K562 (cell line): ENCODE results near the gene ACSM5. TPM values are rescaled to one million over a fixed set of nuclear protein-coding genes. Genes with fewer than 3 reads are reported as not detected.
"Not testable (repeated sequence)": the region's sequence is repeated elsewhere in the genome, so short reads cannot be mapped to it uniquely, and the experiment has no call there.

ENCODE experiments used
- ATAC-seq: fragments of 200-7000 bp; cut with Tn5 transposase; 3 replicates; pipeline ENCODE4 v1.9.1; 2020; ENCODE audit warnings: moderate library complexity
- BruUV-seq: library from RNA; stranded (reverse); fragments of 400-500 nt; replicated peaks from 2 replicates; lab custom pipeline; 2021; lab: Mats Ljungman, UMichigan
- CTCF ChIA-PET: fragments of 300-600 bp; formaldehyde crosslinking; extraction: SDS; loops from one replicate; lab custom pipeline; 2021; ENCODE audit warnings: low intra/inter-chr PET ratio; lab: Yijun Ruan, JAX
- POLR2A ChIA-PET: fragments of 300-600, 350-650 bp; sonication (Branson Sonifier 250); formaldehyde crosslinking; extraction: SDS; loops from one replicate; lab custom pipeline; 2021; ENCODE audit warnings: antibody characterized with exemption, inconsistent platforms; lab: Yijun Ruan, JAX
- DNase-seq, 4 experiments: peaks; one replicate each; pipeline versions ENCODE4 v3.0.0 to v3.0.0-alpha.2; 2011 to 2018; ENCODE audit warnings: low spot score in 3 of 4, mixed read lengths in 3 of 4; ENCODE audit errors: extremely low read depth in 1 of 4
- FAIRE-seq: peaks from 2 replicates; lab custom pipeline; 2011; peaks lifted over from hg19 to GRCh38; lab: Jason Lieb, UNC
- H2AFZ ChIP-seq: 2 replicates; pipeline ENCODE4 v1.6.0; 2011; ENCODE audit warnings: low read depth, low read length, control low read depth, inconsistent platforms
- H3K27ac ChIP-seq: fragments of 200-600 bp; 3 replicates; pipeline ENCODE4 v1.8.0; 2011; ENCODE audit warnings: low read depth, mild to moderate bottlenecking, control low read depth, inconsistent platforms, low read length, moderate library complexity, mixed read lengths; ENCODE audit errors: extremely low read depth
- H3K27me3 ChIP-seq, 2 experiments: fragments of 300-600 bp in 1 of 2; 2 replicates in 1 of 2; 3 replicates in 1 of 2; pipeline versions ENCODE4 v1.6.0 to v1.8.0; 2011; ENCODE audit warnings: inconsistent platforms in 2 of 2, low read length in 2 of 2, mild to moderate bottlenecking in 1 of 2, mixed read lengths in 1 of 2, moderate library complexity in 1 of 2; ENCODE audit not compliant: control insufficient read depth in 2 of 2, insufficient read depth in 2 of 2
- H3K36me3 ChIP-seq: fragments of 300-600 bp; 3 replicates; pipeline ENCODE4 v1.8.0; 2011; ENCODE audit warnings: mild to moderate bottlenecking, low read length, inconsistent platforms; ENCODE audit not compliant: control insufficient read depth, insufficient read depth
- H3K4me1 ChIP-seq, 2 experiments: fragments of 200-600 bp in 1 of 2; replicated peaks in 1 of 2; 2 replicates in 1 of 2; 3 replicates in 1 of 2; pipeline versions ENCODE4 v1.5.1 to v1.8.0; 2011; ENCODE audit warnings: inconsistent platforms in 2 of 2, low read length in 2 of 2, mild to moderate bottlenecking in 1 of 2, mixed read lengths in 1 of 2, moderate library complexity in 1 of 2; ENCODE audit not compliant: control insufficient read depth in 2 of 2, insufficient read depth in 2 of 2
- H3K4me2 ChIP-seq: 2 replicates; pipeline ENCODE4 v1.6.1; 2011; ENCODE audit warnings: low read length, control low read depth, inconsistent platforms, mixed read lengths; ENCODE audit not compliant: insufficient read depth
- H3K4me3 ChIP-seq: fragments of 200-600 bp; sonication (generic), shearing (Covaris generic); 2 replicates; pipeline ENCODE4 v1.5.1; 2016; ENCODE audit warnings: control low read depth, inconsistent platforms
- H3K79me2 ChIP-seq: fragments of 200-600 bp; 3 replicates; pipeline ENCODE4 v1.8.0; 2011; ENCODE audit warnings: low read length, inconsistent platforms; ENCODE audit not compliant: control insufficient read depth, insufficient read depth
- H3K9ac ChIP-seq, 2 experiments: 2 replicates each; pipeline versions ENCODE4 v1.6.0 to v1.6.1; 2011; ENCODE audit warnings: low read depth in 2 of 2, low read length in 2 of 2, control low read depth in 1 of 2, inconsistent platforms in 1 of 2, mild to moderate bottlenecking in 1 of 2, mixed read lengths in 1 of 2; ENCODE audit not compliant: insufficient read depth in 1 of 2
- H3K9me1 ChIP-seq: one replicate; pipeline ENCODE4 v1.6.0; 2011; ENCODE audit warnings: inconsistent platforms, mild to moderate bottlenecking, low read length, moderate library complexity; ENCODE audit not compliant: control insufficient read depth, insufficient read depth
- H3K9me3 ChIP-seq: replicated peaks from 2 replicates; pipeline ENCODE4 v1.5.1; 2011; ENCODE audit warnings: low read depth, low read length, inconsistent platforms; ENCODE audit not compliant: control insufficient read depth, insufficient read depth
- H4K20me1 ChIP-seq: replicated peaks from 2 replicates; pipeline ENCODE4 v1.6.1; 2011; ENCODE audit warnings: low read length, inconsistent platforms, mixed read lengths; ENCODE audit not compliant: control insufficient read depth, insufficient read depth
- ARID1B ChIP-seq: fragments of 450-650 bp; IDR thresholded peaks from 2 replicates; pipeline ENCODE4 v1.6.1; 2016; ENCODE audit warnings: antibody characterized with exemption, mild to moderate bottlenecking, inconsistent platforms
- CHCHD3 ChIP-seq: fragments of 250-450 bp; sonication (Bioruptor Pico); IDR thresholded peaks from 2 replicates; pipeline ENCODE4 v2.1.2; 2022; ENCODE audit warnings: mild to moderate bottlenecking
- EP300 ChIP-seq: IDR thresholded peaks from 2 replicates; pipeline ENCODE4 v1.6.1; 2012; ENCODE audit warnings: low read length, improper control_type of control experiment
- NFE2 ChIP-seq: IDR thresholded peaks from 2 replicates; pipeline ENCODE4 v1.6.1; 2014; ENCODE audit warnings: antibody characterized with exemption, low read depth
- SMARCA4 ChIP-seq: fragments of 450-650 bp; IDR thresholded peaks from 2 replicates; pipeline ENCODE4 v1.6.1; 2016
- TAL1 ChIP-seq: fragments of 450-650 bp; IDR thresholded peaks from 2 replicates; pipeline ENCODE4 v1.6.1; 2016; ENCODE audit warnings: mild to moderate bottlenecking
- VEZF1 ChIP-seq: fragments of 200-800 bp; sonication (Bioruptor generic); IDR thresholded peaks from 2 replicates; pipeline ENCODE4 v1.6.1; 2017; ENCODE audit warnings: missing genetic modification characterization, missing compliant biosample characterization
- ZNF586 ChIP-seq: fragments of 450-650 bp; formaldehyde crosslinking; conservative IDR thresholded peaks from 2 replicates; pipeline ENCODE4 v1.4.0; 2020; ENCODE audit warnings: mild to moderate bottlenecking, moderate library complexity
- WGBS: fragments of 100-300 bp; shearing (Covaris generic); methylation state at CpG from one replicate; pipeline ENCODE4 v1.1.6; 2016; ENCODE audit warnings: low coverage, mixed read lengths; ENCODE audit not compliant: insufficient coverage; ENCODE audit errors: missing lambda C conversion rate; 5-methylcytosine and 5-hydroxymethylcytosine counted together
- in situ Hi-C: fragments of 300-500 bp; cut with MboI; formaldehyde crosslinking; loops from 4 replicates; pipeline ENCODE4 v1.15.0; 2018; ENCODE audit warnings: inconsistent platforms, mixed read lengths
- intact Hi-C: fragments of 100-400 bp; cut with micrococcal nuclease; formaldehyde crosslinking; loops from 2 replicates; pipeline ENCODE4 v1.14.2; 2022
- polyA plus RNA-seq, 8 experiments: library from polyadenylated mRNA; depleted of rRNA in 4 of 8; stranded (reverse) in 5 of 8; unstranded in 3 of 8; fragments of >200 nt; fragmentation: Nextera tagmentation in 2 of 8; fragmentation: Illumina TruSeq in 1 of 8; extraction: Ambion mirVana in 2 of 8; extraction: Trizol in 1 of 8; gene quantifications; 2 replicates each; pipeline versions ENCODE4 v1.2.1 to v1.2.3, GENCODE V29; 2011 to 2014; ENCODE audit warnings: inconsistent platforms in 1 of 8, missing spikeins in 1 of 8
- total RNA-seq, 7 experiments: library from RNA; depleted of rRNA in 6 of 7; stranded (reverse); fragments of >200 nt in 6 of 7; fragmentation: Illumina TruSeq in 2 of 7; extraction: Trizol in 2 of 7; gene quantifications; 2 replicates each; pipeline versions ENCODE4 v1.2.1 to v1.2.3, GENCODE V29; 2011 to 2021; ENCODE audit warnings: low replicate concordance in 1 of 7

Gene ACSM5
- total and polyA plus RNA-seq, 9 of the 15 experiments (the other 6 are each of a cell fraction or from before 2014, with no cell fraction given): not detected

GRCh38 chr16:20483989-20484388 lies 74.7 kb downstream of the ACSM5 start:
- H2AFZ ChIP-seq, H3K4me3 ChIP-seq, H3K9me3 ChIP-seq, H3K4me1 ChIP-seq, H3K27me3 ChIP-seq, DNase-seq, H3K4me2 ChIP-seq, intact Hi-C loops, BruUV-seq, H4K20me1 ChIP-seq, H3K27ac ChIP-seq, H3K79me2 ChIP-seq, in situ Hi-C loops, POLR2A ChIA-PET, H3K36me3 ChIP-seq, H3K9me1 ChIP-seq, H3K9ac ChIP-seq: not testable (repeated sequence)
- peak; percentile 74 for ATAC-seq
- CTCF ChIA-PET: interaction anchor here (0.5 kb wide), 1 partner anchor 878 kb away, joined by 3 read pairs; no protein-coding TSS in a partner anchor
- WGBS: no CpG with 5 or more reads among the region's 1 CpG
- TF ChIP-seq VEZF1 (CRISPR knock-in tag) (peak; percentile 39; the same call in 1 of the 2 replicates), NFE2 (peak; percentile 39)
- peak; percentile 77 for FAIRE-seq

GRCh38 chr16:20484726-20485125 lies 75.4 kb downstream of the ACSM5 start:
- no peak overlapping the region for H3K9ac ChIP-seq
- no peaks in the 10 kb centered on the region for H3K36me3 ChIP-seq
- intact Hi-C loops (no loop called here), in situ Hi-C loops (no loop called here)
- TF ChIP-seq SMARCA4 (peak; percentile 13; the same call in 1 of the 2 replicates), ZNF586 (CRISPR knock-in tag) (no peak), ARID1B (peak; percentile 47; the same call in 1 of the 2 replicates), EP300 (peak; percentile 43; the same call in 1 of the 2 replicates), TAL1 (peak; percentile 14; the same call in 1 of the 2 replicates), CHCHD3 (no peak)
- FAIRE-seq (no peak), DNase-seq (peak in 2 of 4 experiments; percentile 4 to 38), ATAC-seq (peak; percentile 69)
- H3K4me2 ChIP-seq: 0 out of 2 replicates have a peak overlapping the region, but pooled peaks have one; percentile 14
- WGBS: 7% methylated on average over 1 of the region's 1 CpG
- peak overlapping the region; percentile 30; the same call in 1 of the 3 replicates for H3K27ac ChIP-seq
- 0 out of 2 replicates have a peak overlapping the region, but pooled peaks have one; percentile 45 for H2AFZ ChIP-seq
- no peaks in the 10 kb centered on the region for H3K27me3 ChIP-seq
- no peak overlapping the region for H3K4me3 ChIP-seq
- H3K9me1 ChIP-seq: no peaks in the 10 kb centered on the region
- 0 out of 5 replicates have a peak, but pooled peaks cover 0 to 3% of the 10 kb centered on the region in 2 experiments for H3K4me1 ChIP-seq
- CTCF ChIA-PET: interaction anchor here (0.5 kb wide), 1 partner anchor 878 kb away, joined by 3 read pairs; no protein-coding TSS in a partner anchor
- no peaks in the 10 kb centered on the region for H3K9me3 ChIP-seq
- POLR2A ChIA-PET: no interaction called here
- no peaks in the 10 kb centered on the region for H3K79me2 ChIP-seq
- H4K20me1 ChIP-seq: no peaks in the 10 kb centered on the region
- BruUV-seq: no TSS peak
